NCI-H2029 (cell line): ENCODE data around the gene FMNL1.

Experiments used
- DNase-seq: peaks from one replicate; lab custom pipeline; 2025; lab: John Stamatoyannopoulos, UW

Gene FMNL1

DNA sequence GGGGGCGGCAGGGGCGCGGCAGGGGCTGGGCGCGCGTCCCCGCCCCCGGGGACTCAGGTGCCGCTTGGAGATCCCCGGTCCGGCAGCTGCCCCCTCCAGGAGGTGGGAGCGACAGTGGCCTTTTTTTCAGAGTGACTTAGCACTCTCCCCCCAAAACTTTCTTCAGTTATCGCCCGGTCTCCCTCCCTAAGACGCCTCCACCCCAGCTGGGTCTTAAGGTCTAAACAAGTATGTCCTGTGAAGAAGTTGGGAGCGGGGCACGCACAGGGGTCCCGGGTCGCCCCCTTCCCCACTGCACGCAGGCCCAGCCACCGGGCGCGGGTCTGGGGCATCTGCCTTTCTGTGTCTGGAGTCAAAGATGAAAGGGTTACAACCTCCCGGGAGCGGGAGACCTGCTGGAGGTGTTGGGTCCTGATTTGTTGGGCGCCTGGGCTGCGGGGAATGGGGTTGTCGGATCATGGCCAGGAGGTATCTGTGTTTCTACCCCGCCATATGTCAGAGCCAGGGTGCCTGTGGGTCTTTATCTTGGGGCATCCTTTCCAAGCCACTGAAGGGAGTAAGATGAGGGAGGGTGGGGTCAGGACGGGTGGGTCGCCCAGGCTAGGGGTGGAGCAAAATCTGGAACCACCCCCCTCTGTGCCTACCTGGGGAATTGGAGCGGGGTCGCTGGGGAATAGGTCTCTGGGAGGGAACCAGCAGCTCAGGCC is 757 bp downstream of the FMNL1 start:
- DNase-seq = no peak

DNA sequence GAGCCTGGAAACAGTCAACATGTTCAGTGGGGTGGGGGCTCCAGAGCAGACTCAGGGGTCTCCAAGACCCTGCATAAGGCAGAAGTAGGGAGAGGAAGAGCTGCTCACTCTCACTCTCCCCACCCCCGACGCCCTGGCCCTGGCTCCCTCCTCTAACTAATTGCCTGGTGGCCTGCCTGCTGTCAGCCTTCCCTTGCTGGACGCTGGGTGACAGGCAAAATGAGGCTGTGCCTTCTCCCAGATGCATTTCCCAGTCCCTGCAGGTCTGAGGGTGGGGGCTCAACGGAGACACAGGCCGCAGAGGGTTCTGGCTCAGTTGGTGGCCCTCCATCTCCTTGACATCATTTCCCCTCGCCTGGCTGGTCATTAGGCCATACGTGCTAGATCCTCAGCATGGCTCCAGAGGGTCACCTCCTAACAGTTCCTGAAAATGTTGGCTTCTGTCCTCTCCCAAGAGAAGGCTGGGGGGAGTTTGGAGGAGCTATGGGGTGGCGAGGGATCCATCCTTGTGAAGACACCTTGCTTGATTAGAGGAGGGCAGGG is 1.4 kb downstream of the FMNL1 start:
- no peak for DNase-seq

- no peak for DNase-seq
Observed at GRCh38 chr17:45223539-45224528, 2.1 kb downstream of the FMNL1 start.

- DNase-seq = no peak
Observed at GRCh38 chr17:45224671-45225050, 3.0 kb downstream of the FMNL1 start.

GRCh38 chr17:45225051-45225700 is 3.5 kb downstream of the FMNL1 start:
- DNase-seq = no peak

DNA sequence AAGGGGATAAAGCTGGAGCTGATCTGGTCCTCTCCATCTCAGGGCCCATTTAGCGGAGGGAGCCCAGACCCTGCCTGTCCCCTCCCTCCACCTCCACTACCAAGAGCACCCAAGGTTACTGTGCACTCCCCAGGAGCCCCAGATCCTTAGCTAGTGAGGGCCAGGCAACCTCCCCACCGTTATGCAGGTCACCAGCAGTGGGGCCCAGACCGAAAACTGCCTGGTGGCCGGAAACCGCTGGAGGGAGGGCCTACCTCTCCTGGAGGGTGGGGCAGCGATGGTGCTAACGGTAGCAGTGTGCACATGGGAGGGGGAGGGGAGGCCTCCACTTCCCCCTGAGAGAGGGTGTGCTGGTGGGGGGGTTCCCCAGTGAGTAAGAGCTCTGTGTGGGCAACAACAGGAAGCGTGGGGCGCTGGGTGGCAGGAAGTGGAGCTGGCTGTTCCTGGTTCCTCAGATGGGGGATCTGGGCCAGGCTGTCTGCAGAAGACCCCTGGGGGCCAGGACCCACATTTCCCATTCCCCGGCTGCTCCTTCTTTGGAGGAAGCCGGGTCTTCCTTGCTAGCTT is 4.4 kb downstream of the FMNL1 start:
- no peak for DNase-seq

GRCh38 chr17:45226576-45226975 is 4.9 kb downstream of the FMNL1 start:
- DNase-seq = no peak

GRCh38 chr17:45227101-45227925 is 5.6 kb downstream of the FMNL1 start:
- DNase-seq = no peak

GRCh38 chr17:45227926-45228762 is 6.5 kb downstream of the FMNL1 start:
- DNase-seq = no peak

DNA sequence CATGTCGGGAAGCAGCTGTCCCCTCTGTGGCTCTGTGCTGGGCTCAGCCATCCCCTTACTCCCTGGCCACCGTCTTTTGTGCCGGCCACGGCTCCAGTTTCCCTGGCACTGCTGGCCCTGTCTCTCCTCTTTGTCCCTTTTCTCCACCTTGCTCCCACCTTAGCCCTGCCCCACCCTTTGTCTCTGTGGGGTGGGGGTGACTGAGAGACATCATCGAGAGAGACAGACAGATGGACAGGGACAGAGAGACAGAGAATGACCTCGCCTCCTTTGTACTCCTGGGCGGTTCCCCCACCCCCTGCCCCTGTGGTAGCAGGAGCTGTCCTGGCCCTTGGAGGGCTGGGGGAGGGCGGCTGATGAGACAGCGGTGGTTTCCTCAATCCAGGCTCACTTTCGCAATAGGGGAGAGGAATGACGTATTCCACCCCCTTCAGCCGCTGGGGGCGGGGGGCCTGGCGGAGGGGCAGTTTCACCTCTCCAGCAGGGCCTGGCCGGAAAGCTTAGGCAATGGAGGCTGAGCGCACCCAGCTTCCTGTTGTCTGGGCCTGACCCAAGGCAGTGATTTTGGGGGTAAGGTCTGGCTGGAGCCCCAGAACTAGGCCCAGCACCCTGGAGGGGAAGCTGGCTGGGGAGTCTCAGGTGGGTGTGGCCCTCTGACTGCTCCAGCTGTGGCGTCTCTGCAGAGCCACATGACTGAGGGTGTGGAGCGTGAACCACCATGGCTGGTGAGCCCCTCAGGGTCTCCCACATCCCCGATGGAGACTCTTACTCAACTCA is 7.3 kb downstream of the FMNL1 start:
- DNase-seq = no peak

GRCh38 chr17:45229681-45230409 is 8.2 kb downstream of the FMNL1 start:
- DNase-seq = no peak

- no peak for DNase-seq
Observed at GRCh38 chr17:45230410-45230786, 8.7 kb downstream of the FMNL1 start.

DNA sequence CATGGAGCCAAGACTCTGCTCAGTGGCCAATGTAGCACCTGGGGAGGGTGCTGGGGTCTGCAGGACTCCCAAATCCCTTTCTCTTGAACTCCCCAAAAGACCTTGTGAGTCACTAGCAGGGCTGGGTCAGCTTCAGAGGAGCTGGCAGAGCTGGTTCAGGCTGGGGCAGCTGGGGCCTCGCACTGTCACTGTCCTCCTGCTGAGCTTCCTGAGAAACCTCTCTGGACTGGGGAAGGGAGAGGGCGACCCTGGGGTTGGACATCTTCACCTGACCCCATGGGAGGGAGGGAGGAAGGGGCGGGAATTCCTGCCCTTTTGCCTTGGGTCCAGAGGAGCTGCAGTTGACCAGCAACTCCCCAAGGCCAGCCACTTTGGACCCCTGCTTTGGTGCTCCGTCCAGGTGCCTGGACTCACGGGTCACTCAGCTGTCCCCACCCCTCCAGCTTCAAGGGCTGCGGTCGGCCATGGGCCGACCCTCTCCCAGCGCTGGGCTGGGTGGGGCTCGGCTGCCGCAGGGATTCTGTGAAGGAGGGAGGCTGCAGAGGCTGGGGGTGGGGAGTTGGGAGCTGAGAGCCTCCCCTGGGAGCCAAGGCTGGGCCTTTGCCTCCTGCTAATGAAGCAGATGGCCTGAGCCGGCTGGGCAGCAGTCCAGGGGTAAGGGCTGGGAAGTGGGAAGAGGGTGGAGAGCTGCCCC is 9.2 kb downstream of the FMNL1 start:
- DNase-seq = no peak

GRCh38 chr17:45231481-45232116 is 9.9 kb downstream of the FMNL1 start:
- no peak for DNase-seq

- no peak for DNase-seq
Observed at GRCh38 chr17:45232514-45233422, 11.1 kb downstream of the FMNL1 start.

DNA sequence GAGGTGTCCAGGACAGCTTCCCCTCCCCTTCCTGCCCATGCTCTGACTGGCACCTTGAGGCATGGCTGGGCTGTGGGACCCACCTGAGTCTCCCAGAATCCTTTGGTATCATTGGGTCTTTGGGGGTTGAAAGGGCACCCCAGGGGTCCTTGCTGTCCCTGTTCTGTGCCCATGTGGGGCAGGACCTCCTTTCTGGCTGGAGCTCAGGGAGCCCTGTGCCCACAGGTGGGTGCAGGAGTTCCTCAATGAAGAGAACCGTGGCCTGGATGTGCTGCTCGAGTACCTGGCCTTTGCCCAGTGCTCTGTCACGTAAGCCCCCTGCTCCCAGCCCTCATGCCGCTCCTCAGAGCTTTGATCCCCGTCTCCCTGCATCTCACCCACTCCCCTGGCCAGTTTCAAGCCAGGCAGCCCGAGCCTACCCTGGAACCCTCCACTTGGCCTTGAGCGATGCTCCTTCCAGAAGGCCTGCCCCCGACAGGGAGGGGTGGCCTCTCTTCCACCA is 11.8 kb downstream of the FMNL1 start:
- DNase-seq = no peak
